CD14-positive monocyte (primary cell): ENCODE results near the gene LAMC1. TPM values are rescaled to one million over a fixed set of nuclear protein-coding genes. Genes with fewer than 3 reads are reported as not detected.

Experiments used
- DNase-seq, 3 donors: peaks; one replicate each; pipeline ENCODE4 v3.0.0-alpha.2; 2011 to 2022
- H2AFZ ChIP-seq: 2 replicates; pipeline ENCODE4 v1.6.0; 2012; ENCODE audit warnings: mild to moderate bottlenecking, low read depth, low read length, inconsistent platforms; ENCODE audit not compliant: insufficient read depth, poor library complexity, severe bottlenecking
- H3K27ac ChIP-seq, 2 donors: 1 replicate in 1 of 2; 2 replicates in 1 of 2; pipeline ENCODE4 v1.5.1; 2012 to 2013; ENCODE audit warnings: low read length in 2 of 2, control low read depth in 1 of 2, inconsistent platforms in 1 of 2, low read depth in 1 of 2, mild to moderate bottlenecking in 1 of 2
- H3K27me3 ChIP-seq, 2 donors: one replicate each; pipeline versions ENCODE4 v1.6.0 to v1.6.1; 2011 to 2013; ENCODE audit warnings: low read length in 2 of 2; ENCODE audit not compliant: control insufficient read depth in 2 of 2, insufficient read depth in 2 of 2
- H3K36me3 ChIP-seq, 2 donors: replicated peaks in 1 of 2; 1 replicate in 1 of 2; 2 replicates in 1 of 2; pipeline versions ENCODE4 v1.5.1 to v1.6.1; 2012 to 2013; ENCODE audit warnings: low read length in 2 of 2, control low read depth in 1 of 2, inconsistent platforms in 1 of 2, mild to moderate bottlenecking in 1 of 2; ENCODE audit not compliant: insufficient read depth in 2 of 2, control insufficient read depth in 1 of 2
- H3K4me1 ChIP-seq, 2 donors: 1 replicate in 1 of 2; 2 replicates in 1 of 2; pipeline versions ENCODE4 v1.5.1 to v1.6.1; 2012 to 2013; ENCODE audit warnings: low read length in 2 of 2, control low read depth in 1 of 2, inconsistent platforms in 1 of 2, mild to moderate bottlenecking in 1 of 2, moderate library complexity in 1 of 2; ENCODE audit not compliant: insufficient read depth in 2 of 2, control insufficient read depth in 1 of 2
- H3K4me2 ChIP-seq: replicated peaks from 2 replicates; pipeline ENCODE3; 2012; ENCODE audit warnings: low read length, moderate library complexity, mild to moderate bottlenecking; ENCODE audit not compliant: poor library complexity, severe bottlenecking; ENCODE audit errors: extremely low read depth
- H3K4me3 ChIP-seq, 3 experiments: fragments of 200-600 bp in 1 of 3; sonication (generic) in 1 of 3; replicated peaks in 1 of 3; 1 replicate in 2 of 3; 2 replicates in 1 of 3; pipeline ENCODE4 v1.5.1; 2011 to 2013; ENCODE audit warnings: low read length in 3 of 3, mild to moderate bottlenecking in 3 of 3, control low read depth in 2 of 3, low read depth in 2 of 3, inconsistent platforms in 1 of 3, moderate library complexity in 1 of 3
- H3K79me2 ChIP-seq: 2 replicates; pipeline ENCODE4 v1.6.0; 2012; ENCODE audit warnings: mild to moderate bottlenecking, control low read depth, inconsistent platforms, low read length, moderate library complexity; ENCODE audit not compliant: insufficient read depth
- H3K9ac ChIP-seq: 2 replicates; pipeline ENCODE4 v1.6.0; 2017; ENCODE audit warnings: low read length, mild to moderate bottlenecking; ENCODE audit not compliant: insufficient read depth, poor library complexity, severe bottlenecking
- H3K9me3 ChIP-seq, 2 donors: replicated peaks in 1 of 2; 1 replicate in 1 of 2; 2 replicates in 1 of 2; pipeline versions ENCODE4 v1.5.1 to v1.6.1; 2012 to 2013; ENCODE audit warnings: low read length in 2 of 2, control low read depth in 1 of 2; ENCODE audit not compliant: control insufficient read depth in 1 of 2, insufficient read depth in 1 of 2
- H4K20me1 ChIP-seq: 2 replicates; pipeline ENCODE4 v1.6.0; 2012; ENCODE audit warnings: mild to moderate bottlenecking, low read length, control low read depth, moderate library complexity; ENCODE audit not compliant: insufficient read depth
- H3K27ac Mint-ChIP-seq, 7 donors: one replicate each; pipeline ENCODE4 v1.8.0; 2020; ENCODE audit warnings: mild to moderate bottlenecking in 7 of 7, mixed read lengths in 7 of 7, moderate library complexity in 6 of 7, inconsistent platforms in 2 of 7
- H3K27me3 Mint-ChIP-seq, 3 donors: one replicate each; pipeline ENCODE4 v1.8.0; 2021 to 2022; ENCODE audit warnings: low read depth in 3 of 3, mild to moderate bottlenecking in 3 of 3, mixed read lengths in 3 of 3, moderate library complexity in 3 of 3, inconsistent platforms in 1 of 3
- H3K36me3 Mint-ChIP-seq, 2 donors: one replicate each; pipeline ENCODE4 v1.8.0; 2020; ENCODE audit warnings: mixed read lengths in 2 of 2, inconsistent platforms in 1 of 2, mild to moderate bottlenecking in 1 of 2
- H3K4me1 Mint-ChIP-seq: one replicate; pipeline ENCODE4 v1.8.0; 2020; ENCODE audit warnings: mild to moderate bottlenecking, mixed read lengths
- H3K4me3 Mint-ChIP-seq, 2 donors: one replicate each; pipeline ENCODE4 v1.8.0; 2020; ENCODE audit warnings: mild to moderate bottlenecking in 2 of 2, mixed read lengths in 2 of 2, moderate library complexity in 1 of 2
- H3K9me3 Mint-ChIP-seq, 7 donors: one replicate each; pipeline ENCODE4 v1.8.0; 2020 to 2022; ENCODE audit warnings: mixed read lengths in 7 of 7, mild to moderate bottlenecking in 6 of 7, moderate library complexity in 6 of 7, inconsistent platforms in 2 of 7
- CTCF ChIP-seq: fragments of 200-600 bp; IDR thresholded peaks from one replicate; pipeline ENCODE4 v1.8.0; 2022; ENCODE audit warnings: antibody characterized with exemption, mild to moderate bottlenecking
- WGBS: methylation state at CpG from one replicate; pipeline ENCODE4 v1.1.5; 2013; ENCODE audit warnings: missing lambda C conversion rate; ENCODE audit not compliant: insufficient coverage; 5-methylcytosine and 5-hydroxymethylcytosine counted together
- intact Hi-C, 2 donors: fragments of 100-400 bp; cut with micrococcal nuclease; formaldehyde crosslinking; loops; one replicate each; pipeline versions ENCODE4 v1.15.0 to v1.15.1; 2023
- polyA plus RNA-seq, 3 donors: library from polyadenylated mRNA; depleted of rRNA in 1 of 3; unstranded in 2 of 3; stranded (reverse) in 1 of 3; fragments of 300-500 nt in 2 of 3; fragments of >200 nt in 1 of 3; fragmentation: Illumina TruSeq in 2 of 3; gene quantifications; 1 replicate in 2 of 3; 2 replicates in 1 of 3; pipeline ENCODE4 v1.2.3, GENCODE V29; 2012 to 2021

LAMC1 gene
- polyA plus RNA-seq, 3 donors: 0.34 to 1.7 (median 0.95) TPM

GRCh38 chr1:183044893-183045649, 21.9 kb downstream of the LAMC1 start:
- H3K9ac ChIP-seq: no peak overlapping the region
- Mint-ChIP-seq H3K9me3 (no peaks in the 10 kb centered on the region), H3K27me3 (peaks cover 0 to 5% (median 2%) of the 10 kb centered on the region in 3 donors), H3K4me3 (no peak overlapping the region), H3K36me3 (no peaks in the 10 kb centered on the region), H3K27ac (no peak overlapping the region), H3K4me1 (peaks cover 10% of the 10 kb centered on the region)
- peaks cover 0 to 6% of the 10 kb centered on the region in 2 donors for H3K4me1 ChIP-seq
- no CpG with 5 or more reads among the region's 2 CpGs for WGBS
- H3K4me2 ChIP-seq: no peak overlapping the region
- H3K36me3 ChIP-seq: no peaks in the 10 kb centered on the region
- no peak overlapping the region for H2AFZ ChIP-seq
- intact Hi-C loops: no loop called here
- no peaks in the 10 kb centered on the region for H3K79me2 ChIP-seq
- TF ChIP-seq CTCF: no peak
- H3K27me3 ChIP-seq: no peaks in the 10 kb centered on the region
- H3K9me3 ChIP-seq: no peaks in the 10 kb centered on the region
- no peaks in the 10 kb centered on the region for H4K20me1 ChIP-seq
- H3K27ac ChIP-seq: no peak overlapping the region
- no peak overlapping the region for H3K4me3 ChIP-seq
- no peak for DNase-seq

DNA sequence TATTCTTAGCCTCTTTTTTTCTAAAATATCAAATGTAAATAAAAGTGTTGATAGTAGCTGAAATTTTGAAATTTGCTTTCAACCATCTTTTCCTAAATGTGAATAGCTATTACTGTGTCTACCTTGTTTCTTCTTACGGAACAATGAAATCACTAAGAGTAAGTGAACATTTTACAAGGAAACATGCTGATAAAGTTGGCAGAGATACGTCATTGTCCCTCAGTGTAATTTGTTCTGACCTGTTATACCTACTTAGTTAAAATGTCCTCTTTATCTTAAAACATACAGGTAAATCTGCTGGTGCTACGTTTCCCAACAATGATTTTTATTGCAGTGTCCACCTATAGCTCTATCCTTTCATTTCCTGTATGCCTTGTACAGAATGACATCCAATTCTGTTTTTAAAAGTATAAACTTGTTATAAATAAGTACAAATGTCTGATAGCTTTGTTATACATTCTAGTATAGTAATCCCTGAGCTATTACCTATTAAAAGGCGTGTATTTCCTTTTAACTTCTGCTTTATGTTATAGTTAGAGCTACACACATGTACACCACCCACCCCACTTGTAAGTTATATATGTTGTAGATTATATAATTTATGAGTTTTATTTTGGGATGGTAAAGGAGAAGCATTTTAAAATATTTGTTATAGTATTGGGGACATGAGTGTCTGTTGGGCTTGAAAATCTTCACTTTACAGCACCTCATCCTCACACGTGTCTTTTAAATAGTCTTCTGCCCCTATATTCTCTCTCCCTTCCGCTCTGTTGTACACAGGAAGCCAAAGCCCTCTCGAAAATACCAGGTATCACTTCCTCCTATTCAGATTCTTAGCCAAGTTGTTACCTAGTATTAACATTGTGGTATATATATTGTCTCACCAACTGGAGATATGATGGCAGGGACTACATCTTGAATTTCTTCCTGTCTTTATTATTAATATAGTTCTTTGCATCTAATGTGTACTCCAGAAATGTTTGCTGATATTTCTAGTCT, 25.2 kb downstream of the LAMC1 start:
- Mint-ChIP-seq H3K4me1 (peaks cover 3% of the 10 kb centered on the region), H3K27me3 (peaks cover 0 to 5% (median 4%) of the 10 kb centered on the region in 3 donors), H3K4me3 (no peak overlapping the region), H3K36me3 (no peaks in the 10 kb centered on the region), H3K9me3 (no peaks in the 10 kb centered on the region), H3K27ac (no peak overlapping the region)
- WGBS: 100% methylated on average over 1 of the region's 7 CpGs
- no peaks in the 10 kb centered on the region for H4K20me1 ChIP-seq
- H3K36me3 ChIP-seq: no peaks in the 10 kb centered on the region
- TF ChIP-seq CTCF: no peak
- DNase-seq: no peak
- H3K27me3 ChIP-seq: no peaks in the 10 kb centered on the region
- no peak overlapping the region for H2AFZ ChIP-seq
- H3K9ac ChIP-seq: no peak overlapping the region
- H3K4me1 ChIP-seq: no peaks in the 10 kb centered on the region
- no peaks in the 10 kb centered on the region for H3K9me3 ChIP-seq
- no peaks in the 10 kb centered on the region for H3K79me2 ChIP-seq
- H3K4me3 ChIP-seq: no peak overlapping the region
- H3K27ac ChIP-seq: no peak overlapping the region
- no peak overlapping the region for H3K4me2 ChIP-seq
- intact Hi-C loops: no loop called here
